Testis (tissue), 3 donors: ENCODE measurements around the gene SH3RF3. TPM values are rescaled to one million over a fixed set of nuclear protein-coding genes. Genes with fewer than 3 reads are reported as not detected.

Experiments
- DNase-seq: peaks from one replicate; pipeline ENCODE4 v3.0.0-alpha.2; 2019
- H3K27ac ChIP-seq, 2 donors: fragments of 200-600 bp; sonication (generic); one replicate each; pipeline ENCODE4 v1.5.1; 2019
- H3K27me3 ChIP-seq: fragments of 200-600 bp; sonication (generic); one replicate; pipeline ENCODE4 v1.5.1; 2019
- H3K36me3 ChIP-seq: fragments of 200-600 bp; sonication (generic); one replicate; pipeline ENCODE4 v1.5.1; 2017; ENCODE audit warnings: low read depth; ENCODE audit errors: missing control alignments
- H3K4me1 ChIP-seq: fragments of 200-600 bp; sonication (generic); one replicate; pipeline ENCODE4 v1.5.1; 2019
- H3K4me3 ChIP-seq, 2 donors: fragments of 200-600 bp; sonication (generic); one replicate each; pipeline ENCODE4 v1.5.1; 2017 to 2019
- H3K9me3 ChIP-seq: fragments of 200-600 bp; sonication (generic); one replicate; pipeline ENCODE4 v1.5.1; 2017
- POLR2A ChIP-seq: fragments of 450-650 bp; IDR thresholded peaks from one replicate; pipeline ENCODE4 v1.6.1; 2017; ENCODE audit warnings: antibody characterized with exemption, mild to moderate bottlenecking, moderate library complexity
- WGBS, 2 donors: methylation state at CpG; one replicate each; pipeline ENCODE4 v1.1.5; 2018; 5-methylcytosine and 5-hydroxymethylcytosine counted together
- intact Hi-C: fragments of 100-400 bp; cut with DNase I; formaldehyde crosslinking; loops from one replicate; pipeline ENCODE4 v1.15.1; 2023; ENCODE audit warnings: low total_unique reads
- polyA plus RNA-seq: library from polyadenylated mRNA; stranded (reverse); fragments of 350-450 nt; fragmentation: Illumina TruSeq; extraction: RNeasy Lipid Tissue Mini Kit (QIAGEN cat#74804); gene quantifications from one replicate; pipeline ENCODE4 v1.2.3, GENCODE V29; 2014; ENCODE audit warnings: low read depth, low replicate concordance; ENCODE audit not compliant: insufficient read depth
- total RNA-seq, 2 donors: library from RNA; depleted of rRNA; stranded (reverse); fragments of >200 nt; gene quantifications; one replicate each; pipeline ENCODE4 v1.2.3, GENCODE V29; 2016
- TF ChIP-seq, protein P1 (sequence below), 3 experiments: fragments of 450-650 bp in 2 of 3; fragments of 200-600 bp in 1 of 3; sonication (generic) in 1 of 3; IDR thresholded peaks; one replicate each; pipeline ENCODE4 v1.5.1; 2016 to 2019; ENCODE audit warnings: antibody characterized with exemption in 3 of 3, mild to moderate bottlenecking in 2 of 3, moderate library complexity in 1 of 3

The SH3RF3 gene
- total and polyA plus RNA-seq, 3 donors from 2014 or later = 9.3 to 20.1 (median 16.5) TPM

- no peak for TF ChIP-seq POLR2A
- TF ChIP-seq, protein P1, sequence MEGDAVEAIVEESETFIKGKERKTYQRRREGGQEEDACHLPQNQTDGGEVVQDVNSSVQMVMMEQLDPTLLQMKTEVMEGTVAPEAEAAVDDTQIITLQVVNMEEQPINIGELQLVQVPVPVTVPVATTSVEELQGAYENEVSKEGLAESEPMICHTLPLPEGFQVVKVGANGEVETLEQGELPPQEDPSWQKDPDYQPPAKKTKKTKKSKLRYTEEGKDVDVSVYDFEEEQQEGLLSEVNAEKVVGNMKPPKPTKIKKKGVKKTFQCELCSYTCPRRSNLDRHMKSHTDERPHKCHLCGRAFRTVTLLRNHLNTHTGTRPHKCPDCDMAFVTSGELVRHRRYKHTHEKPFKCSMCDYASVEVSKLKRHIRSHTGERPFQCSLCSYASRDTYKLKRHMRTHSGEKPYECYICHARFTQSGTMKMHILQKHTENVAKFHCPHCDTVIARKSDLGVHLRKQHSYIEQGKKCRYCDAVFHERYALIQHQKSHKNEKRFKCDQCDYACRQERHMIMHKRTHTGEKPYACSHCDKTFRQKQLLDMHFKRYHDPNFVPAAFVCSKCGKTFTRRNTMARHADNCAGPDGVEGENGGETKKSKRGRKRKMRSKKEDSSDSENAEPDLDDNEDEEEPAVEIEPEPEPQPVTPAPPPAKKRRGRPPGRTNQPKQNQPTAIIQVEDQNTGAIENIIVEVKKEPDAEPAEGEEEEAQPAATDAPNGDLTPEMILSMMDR (IDR thresholded peaks at IDR 0.05) = no peak
- Histone ChIP-seq H3K27ac (no peak overlapping the region), H3K4me1 (no peaks in the 10 kb centered on the region), H3K4me3 (no peak overlapping the region), H3K36me3 (no peaks in the 10 kb centered on the region), H3K9me3 (no peaks in the 10 kb centered on the region), H3K27me3 (no peaks in the 10 kb centered on the region)
- no peak for DNase-seq
- WGBS, 2 donors = 96 to 97% methylated on average over 6 to 8 of the region's 8 CpGs
- intact Hi-C loops = no loop called here
Observed at GRCh38 chr2:109293663-109294062, 164.7 kb downstream of the SH3RF3 start.

- Histone ChIP-seq H3K4me1 (no peaks in the 10 kb centered on the region), H3K27ac (no peak overlapping the region), H3K36me3 (no peaks in the 10 kb centered on the region), H3K9me3 (no peaks in the 10 kb centered on the region), H3K4me3 (no peak overlapping the region), H3K27me3 (no peaks in the 10 kb centered on the region)
- intact Hi-C loops = no loop called here
- WGBS, 2 donors = 85 to 97% methylated on average over 4 of the region's 4 CpGs
- TF ChIP-seq, protein P1 (IDR thresholded peaks at IDR 0.05) = no peak
- no peak for TF ChIP-seq POLR2A
- no peak for DNase-seq
Observed at GRCh38 chr2:109294523-109294922, 165.5 kb downstream of the SH3RF3 start.

DNA sequence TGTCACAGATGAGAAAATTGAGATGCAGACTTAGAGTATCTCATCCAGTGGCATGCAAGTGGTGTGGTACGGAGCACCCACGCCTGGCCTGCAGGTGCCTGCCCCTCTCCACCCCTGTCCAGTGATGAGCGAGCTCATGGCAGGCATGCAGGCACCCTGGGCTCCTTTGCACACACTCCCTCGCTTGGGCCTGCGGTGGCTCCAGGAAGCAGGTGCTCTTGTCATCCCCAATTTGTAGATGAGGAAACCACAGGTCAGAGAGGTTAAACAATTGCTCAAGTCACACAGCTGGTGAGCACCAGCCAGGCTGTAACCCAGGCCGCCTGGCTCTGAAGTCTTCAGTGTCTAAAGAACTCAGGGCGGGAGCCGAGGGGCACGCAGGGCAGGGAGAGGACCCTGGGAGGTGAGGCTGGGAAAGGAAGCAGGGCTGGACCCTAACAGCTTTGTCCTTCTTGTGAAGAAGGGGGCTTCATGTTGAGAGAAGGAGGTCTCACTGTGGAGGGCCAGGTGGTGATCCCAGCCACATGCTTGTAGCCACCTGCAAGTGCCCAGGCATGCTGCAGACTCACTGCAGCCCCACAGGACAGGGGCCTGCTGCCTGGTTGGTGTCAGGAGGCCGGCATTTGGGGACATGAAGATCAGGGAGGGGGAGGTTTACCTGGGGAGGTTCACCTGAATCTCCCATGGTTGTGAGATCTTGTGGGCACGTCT is 166.2 kb downstream of the SH3RF3 start:
- H3K27ac ChIP-seq = no peak overlapping the region
- no peaks in the 10 kb centered on the region for H3K36me3 ChIP-seq
- no peak for DNase-seq
- 90 to 94% methylated on average over 6 to 11 of the region's 11 CpGs for WGBS, 2 donors
- TF ChIP-seq, protein P1 (IDR thresholded peaks at IDR 0.05) = no peak
- no peak for TF ChIP-seq POLR2A
- no peaks in the 10 kb centered on the region for H3K27me3 ChIP-seq
- no peaks in the 10 kb centered on the region for H3K4me1 ChIP-seq
- intact Hi-C loops = no loop called here
- H3K9me3 ChIP-seq = no peaks in the 10 kb centered on the region
- H3K4me3 ChIP-seq = no peak overlapping the region

DNA sequence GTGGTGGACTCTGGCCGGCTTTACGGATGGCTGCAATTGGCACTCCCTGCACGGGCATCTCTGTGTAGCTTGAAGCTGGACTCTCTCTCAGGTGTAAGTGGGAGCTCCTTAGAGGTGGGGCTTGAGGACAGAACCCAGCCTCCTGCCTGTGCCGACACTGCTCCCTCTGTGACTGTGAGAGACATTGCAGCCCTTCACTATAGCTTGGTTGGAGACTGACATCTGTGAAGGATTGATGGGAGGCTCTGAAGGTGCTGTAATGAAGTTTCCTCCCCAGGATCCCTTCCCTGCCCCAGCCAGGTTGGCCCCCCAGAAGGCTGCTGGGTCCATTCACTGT is 166.7 kb downstream of the SH3RF3 start:
- Histone ChIP-seq H3K36me3 (no peaks in the 10 kb centered on the region), H3K9me3 (no peaks in the 10 kb centered on the region), H3K27ac (no peak overlapping the region), H3K4me1 (no peaks in the 10 kb centered on the region), H3K27me3 (no peaks in the 10 kb centered on the region), H3K4me3 (no peak overlapping the region)
- 78 to 100% methylated on average over 1 to 4 of the region's 4 CpGs for WGBS, 2 donors
- no peak for DNase-seq
- TF ChIP-seq, protein P1 (IDR thresholded peaks at IDR 0.05) = no peak
- no peak for TF ChIP-seq POLR2A
- intact Hi-C loops = no loop called here
